ENCODE data around the gene NACA2.
A peak's percentile ranks its signal among the peaks of the same experiment; 100 is the strongest.
"Not testable (repeated sequence)": the region's sequence is repeated elsewhere in the genome, so short reads cannot be mapped to it uniquely, and the experiment has no call there.

NACA2 gene

GRCh38 chr17:61597607-61598006, 6.6 kb upstream of the NACA2 start:
- DNase-seq = no peak

- DNase-seq = no peak
Measured at GRCh38 chr17:61595418-61596186, 4.6 kb upstream of the NACA2 start.

- no peak for DNase-seq
Measured at GRCh38 chr17:61594294-61594825, 3.3 kb upstream of the NACA2 start.

GRCh38 chr17:61593426-61593825, 2.4 kb upstream of the NACA2 start:
- no peak for DNase-seq

GRCh38 chr17:61591930-61592329, 911 bp upstream of the NACA2 start:
- DNase-seq = no peak

GRCh38 chr17:61589990-61590389, 1.0 kb downstream of the NACA2 start:
- DNase-seq = no peak

GRCh38 chr17:61587807-61588660, 3.0 kb downstream of the NACA2 start:
- no peak for DNase-seq

- DNase-seq = no peak
Measured at GRCh38 chr17:61587242-61587641, 3.8 kb downstream of the NACA2 start.

- not testable (repeated sequence) for DNase-seq
Measured at GRCh38 chr17:61586622-61587021, 4.4 kb downstream of the NACA2 start.

- no peak for DNase-seq
Measured at GRCh38 chr17:61586031-61586566, 4.9 kb downstream of the NACA2 start.

- no peak for DNase-seq
Measured at GRCh38 chr17:61584866-61585265, 6.2 kb downstream of the NACA2 start.

- no peak for DNase-seq
Measured at GRCh38 chr17:61584266-61584665, 6.8 kb downstream of the NACA2 start.

- DNase-seq = no peak
Measured at GRCh38 chr17:61583660-61584264, 7.3 kb downstream of the NACA2 start.

GRCh38 chr17:61583242-61583641, 7.8 kb downstream of the NACA2 start:
- peak; percentile 64 for DNase-seq

GRCh38 chr17:61582593-61582992, 8.4 kb downstream of the NACA2 start:
- DNase-seq = no peak

GRCh38 chr17:61581611-61582349, 9.2 kb downstream of the NACA2 start:
- no peak for DNase-seq

- DNase-seq = no peak
Measured at GRCh38 chr17:61580502-61580901, 10.5 kb downstream of the NACA2 start.

GRCh38 chr17:61579961-61580360, 11.1 kb downstream of the NACA2 start:
- DNase-seq = no peak

GRCh38 chr17:61579347-61579746, 11.7 kb downstream of the NACA2 start:
- no peak for DNase-seq

GRCh38 chr17:61578645-61579044, 12.4 kb downstream of the NACA2 start:
- DNase-seq = no peak

- no peak for DNase-seq
Measured at GRCh38 chr17:61575983-61576382, 15.0 kb downstream of the NACA2 start.

GRCh38 chr17:61575352-61575975, 15.6 kb downstream of the NACA2 start:
- DNase-seq = no peak
